Right hindlimb (tissue), 1 donor: ENCODE results near the gene ATXN7.
A peak's percentile ranks its signal among the peaks of the same experiment; 100 is the strongest.

Source experiments
- DNase-seq: peaks from one replicate; pipeline ENCODE4 v3.0.0-alpha.2; 2018

Gene ATXN7

DNA sequence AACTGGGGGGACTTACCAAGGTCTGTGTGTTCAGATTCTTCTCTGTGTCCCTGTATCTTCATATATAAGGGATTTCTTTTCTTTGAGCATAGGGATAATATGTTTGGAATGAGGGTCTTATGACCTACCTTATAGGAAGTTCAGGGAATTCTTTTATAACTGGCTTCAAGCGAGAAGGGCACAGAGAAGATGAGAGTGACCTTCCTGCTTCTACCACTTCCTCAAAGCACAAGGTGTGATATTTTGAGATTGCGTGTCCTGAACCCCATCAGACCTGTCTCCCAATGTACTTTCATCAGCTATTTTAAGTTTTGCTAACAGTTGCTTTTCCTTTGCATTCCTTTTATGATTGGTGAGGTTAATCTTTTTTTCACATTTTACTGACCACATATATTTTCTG is 162.7 kb downstream of the ATXN7 start:
- no peak for DNase-seq

DNA sequence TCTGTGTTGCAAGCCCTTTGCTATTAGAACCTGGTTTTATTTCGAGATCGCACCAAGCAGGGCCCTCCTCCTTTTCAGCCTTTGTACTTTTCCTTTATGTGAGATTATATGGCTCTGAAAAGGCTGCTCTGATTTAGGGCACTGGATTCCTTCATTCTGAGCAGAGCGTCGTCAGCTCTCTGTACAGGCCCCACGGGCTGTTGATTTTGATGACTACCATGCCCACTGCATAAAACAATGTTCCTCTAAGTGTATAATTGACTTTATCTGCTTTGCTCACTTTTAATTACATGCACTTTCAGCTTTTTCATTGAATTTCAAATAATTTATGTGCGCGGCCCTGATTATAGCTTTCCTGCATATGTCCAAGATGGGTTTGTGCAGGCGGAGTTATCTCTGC is 164.0 kb downstream of the ATXN7 start:
- DNase-seq, result no peak

DNA sequence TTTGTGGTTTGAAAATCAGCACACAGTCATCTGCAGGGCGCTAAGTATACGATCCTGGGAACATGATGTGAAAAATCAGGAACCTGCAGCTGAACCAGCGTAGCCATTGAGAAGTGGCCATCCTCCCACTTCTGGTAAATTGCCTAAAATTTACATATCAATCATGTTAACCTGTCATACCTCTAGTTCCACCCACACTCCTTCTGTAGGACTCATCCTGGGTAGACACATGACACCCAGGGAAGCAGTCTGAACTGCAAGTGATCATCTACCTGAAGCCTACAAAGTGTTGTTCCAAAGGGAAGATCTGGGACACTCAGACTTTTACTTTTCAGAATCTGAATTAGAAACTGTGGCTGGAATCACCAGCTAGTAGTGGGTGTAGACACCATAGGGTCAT is 165.1 kb downstream of the ATXN7 start:
- no peak for DNase-seq

DNA sequence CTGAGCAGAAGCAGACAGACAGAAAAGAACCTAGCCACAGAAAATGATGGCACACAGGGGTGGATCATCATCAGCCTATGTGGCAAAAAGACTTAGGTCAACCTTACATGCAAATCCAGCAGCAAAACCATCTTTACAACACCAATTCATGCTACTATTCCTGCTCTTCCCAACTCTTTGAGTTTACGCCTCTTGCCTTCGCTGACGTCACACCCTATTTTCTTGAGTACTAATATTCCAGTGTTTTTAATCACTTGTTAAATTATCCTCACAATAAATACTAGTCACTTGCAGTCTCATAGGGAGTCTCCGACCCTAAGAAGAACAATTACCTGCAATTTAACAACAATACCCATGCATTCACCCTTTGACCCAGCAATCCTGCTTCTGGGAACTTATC is 165.6 kb downstream of the ATXN7 start:
- DNase-seq, result no peak

DNA sequence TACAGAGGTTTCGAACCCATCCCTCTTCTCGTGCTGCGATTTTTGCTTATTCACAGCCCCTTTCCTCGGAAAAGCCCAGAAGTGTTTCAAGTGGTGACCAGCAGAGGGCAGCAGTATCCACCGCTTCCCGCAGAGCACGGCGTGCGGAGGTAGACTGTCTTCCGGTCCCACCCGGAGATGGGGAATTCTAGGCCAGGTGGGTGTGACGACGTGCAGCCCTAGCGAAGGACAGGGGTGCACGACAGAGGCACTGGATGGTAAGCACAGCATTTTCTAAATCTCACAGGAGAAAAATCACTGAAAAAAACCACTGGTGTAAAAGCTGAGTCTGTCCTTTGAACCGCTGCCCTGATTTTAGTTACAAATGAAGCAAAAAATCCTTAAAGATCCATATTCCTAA is 167.1 kb downstream of the ATXN7 start:
- DNase-seq, result peak; percentile 82

DNA sequence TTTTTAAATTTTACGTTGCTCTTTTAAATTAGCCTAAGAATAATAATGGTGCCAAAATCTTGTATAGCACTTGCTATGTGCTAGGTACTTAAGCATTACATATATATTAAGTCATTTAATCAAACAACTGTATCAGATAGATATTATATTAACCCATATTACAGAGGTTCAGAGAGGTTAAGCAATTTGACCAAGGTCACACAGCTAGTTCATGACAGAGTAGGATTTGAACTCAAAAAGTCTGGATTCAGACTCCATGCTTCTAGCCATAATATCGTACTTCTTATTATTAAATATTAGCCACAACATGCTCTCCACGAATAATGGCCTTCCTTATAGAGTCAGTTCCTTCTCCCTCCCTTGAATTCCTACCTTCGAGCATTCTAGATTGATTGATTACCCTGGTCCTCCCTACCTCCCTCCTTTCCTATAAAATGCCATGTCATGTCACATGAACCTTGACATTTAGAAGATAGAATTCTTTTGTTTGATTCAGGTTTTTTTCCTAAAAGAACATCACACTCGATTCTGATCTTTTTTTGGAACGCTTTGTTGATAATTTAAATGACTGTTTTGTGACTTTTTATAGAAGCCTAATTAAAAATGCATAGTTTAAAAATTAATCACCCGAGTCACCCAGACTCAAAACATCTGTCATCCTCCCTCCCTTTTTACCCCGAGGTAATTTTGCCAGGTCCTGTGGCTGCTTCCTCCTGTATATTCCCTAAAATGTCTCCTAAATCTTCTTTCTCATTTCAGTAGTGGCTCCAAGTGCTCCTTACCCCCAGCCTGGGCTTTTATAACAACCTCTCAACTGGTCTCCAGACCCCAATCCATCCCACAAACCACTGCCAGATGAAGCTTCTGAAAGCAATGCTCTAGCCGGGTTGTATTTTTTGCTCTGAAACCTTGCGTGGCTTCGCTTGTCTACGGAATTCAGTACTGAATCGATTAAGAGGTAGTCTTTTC is 168.2 kb downstream of the ATXN7 start:
- no peak for DNase-seq

DNA sequence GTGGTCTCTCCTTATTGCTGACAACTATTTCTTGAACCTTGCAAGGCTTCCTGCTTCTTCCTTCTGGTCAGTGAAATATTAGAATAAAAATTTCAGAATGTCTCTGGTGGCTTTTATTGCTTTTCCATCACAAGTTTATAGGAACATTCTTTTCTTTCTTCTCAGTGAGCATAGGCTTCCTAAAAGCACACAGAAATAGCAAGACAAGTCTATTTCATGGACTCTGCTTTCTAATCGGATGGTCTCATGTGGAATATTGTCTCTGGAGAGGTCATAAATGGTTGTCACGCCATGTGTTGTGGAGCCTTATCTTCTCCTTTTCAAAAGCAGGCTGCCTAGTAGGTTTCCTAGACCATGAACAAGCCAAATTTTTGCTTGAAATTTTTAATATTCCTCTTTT is 169.4 kb downstream of the ATXN7 start:
- DNase-seq, result no peak

DNA sequence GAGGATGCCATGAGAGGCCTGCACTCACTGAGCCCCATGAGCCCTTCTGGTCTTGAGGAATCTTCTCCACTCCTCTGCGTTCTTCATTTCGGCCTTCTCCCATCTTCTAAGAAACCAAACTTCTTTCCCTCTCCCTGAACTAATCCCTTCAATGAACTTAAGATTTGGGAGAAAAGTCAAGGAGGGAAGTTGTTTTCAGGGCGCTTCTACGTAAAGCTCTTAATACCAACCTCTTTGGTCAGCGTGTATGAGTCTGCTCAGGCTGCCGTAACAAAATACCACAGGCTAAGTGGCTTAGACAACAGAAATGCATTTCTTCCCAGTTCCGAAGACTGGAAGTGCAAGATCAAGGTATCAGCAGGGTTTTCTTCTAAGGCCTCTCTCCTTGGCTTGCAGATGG is 173.4 kb downstream of the ATXN7 start:
- DNase-seq, result no peak

DNA sequence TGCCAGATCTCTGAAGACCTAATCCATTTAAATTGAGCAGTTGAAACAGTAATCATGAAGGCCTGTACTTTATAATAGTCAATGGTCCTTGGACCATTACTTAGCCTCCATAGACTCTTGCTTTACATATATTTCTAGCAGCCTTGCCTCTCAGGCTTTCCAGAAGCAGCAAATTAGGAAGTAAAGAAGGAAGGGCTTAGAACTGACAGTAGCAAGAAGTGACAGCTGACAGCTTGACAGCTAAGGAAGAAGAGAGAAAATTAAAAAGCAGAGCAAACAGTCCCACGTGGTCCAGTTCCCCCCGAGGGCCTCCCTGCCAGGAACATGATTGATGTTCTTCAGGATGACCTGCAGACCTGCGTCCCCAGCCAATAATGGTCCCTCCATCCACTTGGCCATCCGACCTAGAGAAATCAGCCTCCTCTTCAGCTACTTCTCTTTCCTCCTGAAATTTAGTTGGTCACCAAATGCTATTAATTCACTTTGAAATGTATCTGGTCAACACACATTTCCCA is 174.6 kb downstream of the ATXN7 start:
- no peak for DNase-seq

DNA sequence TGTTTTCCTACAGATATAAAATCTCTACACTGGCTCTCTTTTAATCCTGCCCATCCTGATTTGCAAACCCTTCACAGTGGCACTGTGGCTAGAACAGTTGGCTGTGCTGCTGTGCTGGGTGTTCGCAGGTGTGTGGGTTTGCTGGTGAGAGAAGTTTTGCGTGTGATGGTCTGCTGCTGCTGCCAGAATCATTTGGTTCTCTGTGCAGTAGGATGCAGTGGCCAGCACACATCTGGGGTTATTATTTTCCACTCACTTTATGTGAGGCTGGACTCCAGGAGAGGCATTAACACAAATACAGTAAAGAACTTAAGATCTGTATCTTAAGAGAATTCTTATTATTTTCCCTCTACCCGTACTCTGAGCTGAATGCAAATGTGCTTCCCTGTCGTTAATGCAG is 175.7 kb downstream of the ATXN7 start:
- DNase-seq, result no peak

DNA sequence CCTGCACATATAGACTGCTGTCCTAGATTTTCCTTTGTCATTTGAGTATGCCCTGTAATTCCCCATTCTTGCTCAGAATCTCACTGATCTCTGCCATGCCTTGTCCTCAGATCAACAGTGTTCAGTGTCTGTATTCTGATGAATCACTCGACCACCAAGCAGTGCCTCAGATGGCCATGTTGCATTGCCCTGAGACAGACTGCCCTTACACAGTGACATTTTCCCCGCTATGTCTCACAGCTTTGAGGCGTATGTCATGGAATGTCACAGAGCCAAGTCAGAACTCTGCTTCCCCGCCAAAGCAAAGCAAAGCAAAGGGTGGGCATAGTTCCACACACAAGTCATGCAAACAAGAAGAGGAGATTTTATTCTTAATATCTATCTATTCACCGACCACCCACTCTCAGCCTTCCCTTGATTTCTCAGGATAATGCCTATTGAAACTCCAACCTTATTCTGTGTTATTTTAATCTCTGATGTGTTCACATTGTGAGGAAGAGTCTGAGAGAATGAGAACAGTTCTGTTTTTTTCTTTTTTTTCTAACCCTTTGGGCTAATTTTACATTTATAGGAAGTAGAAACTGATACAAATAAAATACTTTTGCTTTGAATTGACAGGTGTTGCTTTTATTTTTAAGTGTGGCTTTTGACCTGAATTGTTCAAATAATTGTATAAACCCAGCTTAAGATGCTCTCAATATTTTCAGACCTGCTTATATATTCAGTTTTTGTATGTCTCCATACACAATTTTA is 176.5 kb downstream of the ATXN7 start:
- DNase-seq, result no peak

DNA sequence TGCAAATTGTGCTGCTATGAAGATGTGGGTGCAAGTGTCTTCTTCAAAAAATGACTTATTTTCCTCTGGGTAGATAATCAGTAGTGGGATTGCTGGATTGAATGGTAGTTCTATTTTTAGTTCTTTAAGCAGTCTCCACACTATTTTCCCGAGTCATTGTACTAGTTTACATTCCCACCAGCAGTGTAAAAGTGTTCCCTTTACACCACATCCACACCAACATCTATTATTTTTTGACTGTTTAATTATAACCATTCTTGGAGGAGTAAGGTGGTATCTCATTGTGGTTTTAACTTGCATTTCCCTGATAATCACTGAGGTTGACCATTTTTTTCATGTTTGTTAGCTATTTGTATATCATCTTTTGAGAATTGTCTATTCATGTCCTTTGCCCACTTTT is 179.3 kb downstream of the ATXN7 start:
- no peak for DNase-seq

DNA sequence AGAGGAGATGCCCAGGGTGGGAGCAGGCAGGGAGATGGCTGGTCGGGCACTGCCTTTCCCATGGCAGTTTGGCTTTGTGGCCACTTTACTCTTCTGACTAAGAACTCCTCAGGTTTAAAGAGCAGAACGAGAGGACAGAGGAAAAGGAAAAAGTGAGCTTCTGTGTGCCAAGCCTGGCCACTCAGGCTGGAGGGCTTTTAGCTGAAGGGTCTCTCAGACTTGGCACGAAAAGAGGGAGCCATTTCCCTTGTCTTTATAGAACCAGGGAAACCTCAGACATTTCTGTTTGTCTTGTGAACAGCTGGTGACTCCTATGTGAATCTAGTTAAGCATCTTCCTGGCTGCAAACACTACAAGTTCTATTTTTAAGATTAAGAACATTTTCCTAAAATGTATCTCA is 182.9 kb downstream of the ATXN7 start:
- no peak for DNase-seq

DNA sequence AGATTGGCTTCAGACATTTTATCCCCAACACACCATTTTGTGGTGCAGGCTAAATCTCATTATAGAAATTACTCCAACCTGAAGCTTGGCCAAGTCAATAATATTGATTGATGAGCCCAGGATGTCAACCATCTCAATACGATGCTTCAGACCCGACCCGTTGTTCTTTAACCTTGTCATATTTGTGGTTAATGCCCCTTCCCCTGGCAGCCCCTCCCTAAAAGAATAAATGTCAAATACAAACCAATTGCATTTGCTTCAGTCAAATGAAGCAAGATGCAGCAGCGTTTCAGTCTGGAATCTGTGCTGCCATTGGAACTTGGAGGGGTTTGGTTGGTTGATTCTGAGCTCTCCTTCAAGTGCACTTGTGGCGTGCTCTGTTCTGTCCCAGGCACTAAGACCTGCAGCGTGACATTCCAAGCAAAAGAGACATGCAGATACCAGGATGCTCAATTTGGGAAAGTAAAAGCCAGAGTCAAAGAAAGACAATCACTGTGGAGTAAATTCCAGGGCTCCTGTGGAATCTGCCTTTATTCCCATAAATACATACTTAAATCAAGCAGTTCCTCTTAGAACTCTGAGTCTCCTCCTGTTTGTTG is 183.4 kb downstream of the ATXN7 start:
- no peak for DNase-seq

DNA sequence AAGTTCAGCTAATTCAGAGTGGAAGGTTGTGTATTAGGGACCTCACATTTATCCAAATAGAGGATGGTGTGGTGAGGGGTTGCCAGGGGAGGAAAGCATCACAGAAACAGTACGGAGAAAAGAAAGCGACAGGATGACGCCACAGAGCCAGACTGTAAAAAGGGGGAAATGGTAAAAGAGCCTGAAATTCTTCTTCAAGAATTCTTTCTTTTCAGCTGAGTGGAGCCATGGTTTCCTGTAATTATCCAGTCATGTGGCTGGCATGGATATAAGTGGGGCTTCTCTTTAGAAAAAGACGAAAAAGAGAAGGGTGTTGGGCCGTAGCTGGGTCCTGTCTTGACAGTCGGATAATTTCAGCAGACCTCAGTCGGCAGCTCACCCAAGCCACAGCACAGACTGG is 184.1 kb downstream of the ATXN7 start:
- no peak for DNase-seq

DNA sequence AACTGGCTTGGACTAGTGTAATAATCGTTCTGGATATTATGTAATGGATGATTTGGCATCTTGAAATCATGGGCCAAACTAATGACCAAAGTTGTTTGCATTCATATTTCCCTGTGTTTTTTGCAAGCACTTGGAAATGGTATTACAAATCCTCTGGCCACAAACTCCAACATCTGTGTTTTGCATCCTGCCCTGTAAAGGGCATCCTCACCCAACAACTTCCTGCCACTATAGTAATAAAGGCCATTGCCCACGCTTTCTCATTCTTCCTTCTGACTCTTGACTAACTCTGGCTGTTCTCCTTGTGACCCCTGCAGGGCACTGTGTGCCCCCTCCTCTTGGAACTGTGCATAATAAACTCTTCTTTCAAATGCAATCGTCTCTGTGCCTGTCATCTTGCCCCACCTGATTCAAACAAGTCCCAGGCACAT is 185.0 kb downstream of the ATXN7 start:
- DNase-seq, result no peak

DNA sequence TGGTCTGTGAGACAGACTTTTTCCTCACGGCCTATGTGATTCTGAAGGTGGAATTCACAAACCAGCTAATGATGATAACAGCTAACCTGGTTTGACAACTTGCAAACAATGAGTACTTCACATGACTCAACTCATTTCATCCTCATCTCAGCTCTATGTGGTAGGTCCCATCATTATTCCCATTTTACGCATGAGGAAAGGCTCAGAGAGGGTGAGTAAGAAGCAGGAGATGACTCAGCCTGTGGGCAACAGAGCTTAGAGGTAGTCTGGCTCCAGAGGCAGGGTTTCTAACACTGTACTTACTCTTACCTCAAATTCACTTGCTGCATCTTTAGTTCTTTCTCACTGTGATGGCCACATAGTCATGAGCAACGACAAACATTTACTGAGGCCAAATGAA is 185.5 kb downstream of the ATXN7 start:
- no peak for DNase-seq

DNA sequence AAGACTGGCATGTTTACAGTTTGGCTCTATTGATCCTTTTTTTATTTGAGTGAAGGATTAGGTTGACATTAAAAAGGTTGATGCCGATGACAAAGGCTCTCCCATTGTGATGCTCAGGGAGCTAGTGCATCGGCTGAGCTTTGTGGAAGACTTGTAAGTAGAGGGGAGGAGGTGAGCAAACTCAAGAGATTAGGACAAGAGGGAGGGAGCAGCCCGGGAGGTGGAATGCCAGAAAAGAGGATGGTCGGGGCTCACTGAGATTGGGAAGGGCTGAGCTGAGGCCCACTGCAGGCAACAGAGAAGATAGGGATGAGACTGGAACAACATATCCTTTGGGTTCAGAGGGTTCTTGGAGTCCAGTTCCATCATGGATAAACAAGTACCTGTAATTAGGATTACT is 186.2 kb downstream of the ATXN7 start:
- no peak for DNase-seq
